22Rv1 (cell line): ENCODE data around the gene BPIFB3.

ENCODE experiments used
- H3K27ac ChIP-seq: fragments of 450-650 bp; 2 replicates; pipeline ENCODE4 v1.5.1; 2017
- ZFX ChIP-seq: fragments of 450-650 bp; IDR thresholded peaks from 2 replicates; pipeline ENCODE4 v1.6.1; 2017; ENCODE audit warnings: antibody characterized with exemption, borderline replicate concordance
- TF ChIP-seq, protein P1 (sequence below): fragments of 450-650 bp; IDR thresholded peaks from 2 replicates; pipeline ENCODE4 v1.5.1; 2017; ENCODE audit warnings: mild to moderate bottlenecking

Gene BPIFB3

DNA sequence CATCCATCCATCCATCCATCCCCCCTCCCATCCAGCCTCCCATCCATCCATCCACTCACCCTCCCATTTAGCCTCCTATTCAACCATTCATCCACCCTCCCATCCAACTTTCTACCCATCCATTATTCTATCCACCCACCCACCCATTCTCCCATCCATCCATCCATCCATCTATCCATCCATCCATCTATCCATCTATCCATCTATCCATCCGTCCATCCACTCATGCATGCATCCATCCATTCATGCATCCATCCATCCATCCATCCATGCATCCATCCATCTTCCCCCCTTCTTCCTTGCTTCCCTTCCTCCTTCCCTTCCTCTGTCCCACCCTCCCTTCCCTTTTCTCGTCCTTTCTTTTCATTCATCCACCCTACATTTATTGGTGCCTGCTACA, 21.0 kb downstream of the BPIFB3 start:
- H3K27ac ChIP-seq: no peak overlapping the region
- TF ChIP-seq, protein P1, sequence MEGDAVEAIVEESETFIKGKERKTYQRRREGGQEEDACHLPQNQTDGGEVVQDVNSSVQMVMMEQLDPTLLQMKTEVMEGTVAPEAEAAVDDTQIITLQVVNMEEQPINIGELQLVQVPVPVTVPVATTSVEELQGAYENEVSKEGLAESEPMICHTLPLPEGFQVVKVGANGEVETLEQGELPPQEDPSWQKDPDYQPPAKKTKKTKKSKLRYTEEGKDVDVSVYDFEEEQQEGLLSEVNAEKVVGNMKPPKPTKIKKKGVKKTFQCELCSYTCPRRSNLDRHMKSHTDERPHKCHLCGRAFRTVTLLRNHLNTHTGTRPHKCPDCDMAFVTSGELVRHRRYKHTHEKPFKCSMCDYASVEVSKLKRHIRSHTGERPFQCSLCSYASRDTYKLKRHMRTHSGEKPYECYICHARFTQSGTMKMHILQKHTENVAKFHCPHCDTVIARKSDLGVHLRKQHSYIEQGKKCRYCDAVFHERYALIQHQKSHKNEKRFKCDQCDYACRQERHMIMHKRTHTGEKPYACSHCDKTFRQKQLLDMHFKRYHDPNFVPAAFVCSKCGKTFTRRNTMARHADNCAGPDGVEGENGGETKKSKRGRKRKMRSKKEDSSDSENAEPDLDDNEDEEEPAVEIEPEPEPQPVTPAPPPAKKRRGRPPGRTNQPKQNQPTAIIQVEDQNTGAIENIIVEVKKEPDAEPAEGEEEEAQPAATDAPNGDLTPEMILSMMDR: no peak
- TF ChIP-seq ZFX: no peak

- H3K27ac ChIP-seq: no peak overlapping the region
- TF ChIP-seq ZFX: no peak
- TF ChIP-seq, protein P1: no peak
These were observed 21.6 kb downstream of the BPIFB3 start for GRCh38 chr20:33075281-33075680.

GRCh38 chr20:33076662-33077372, 23.1 kb downstream of the BPIFB3 start:
- H3K27ac ChIP-seq: no peak overlapping the region

DNA sequence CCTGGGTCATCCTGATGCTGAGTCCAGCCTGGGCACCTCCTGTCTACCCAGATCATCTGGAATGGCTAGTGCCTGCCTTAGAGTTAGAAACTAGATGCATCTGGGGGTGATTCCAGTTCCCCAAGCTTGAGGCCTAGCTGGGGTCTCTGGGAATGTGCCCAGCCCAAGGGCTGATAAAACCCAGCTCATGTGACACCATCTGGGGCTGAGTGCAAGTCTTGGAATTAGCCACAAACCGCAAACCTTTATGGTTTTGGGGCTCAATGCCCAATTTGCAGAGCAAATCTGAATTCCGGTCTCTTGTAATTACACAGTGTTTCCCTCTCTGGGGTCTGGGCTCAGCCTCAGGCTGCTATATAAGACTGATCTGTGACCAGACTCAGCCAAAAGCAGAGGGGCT, 25.6 kb downstream of the BPIFB3 start, which contains the start of gene BPIFB4:
Gene BPIFB4 (plus strand): TSS at position 385 of the 400 bp plus-strand sequence. CDS start 1,884 bp downstream, outside the sequence.
- TF ChIP-seq ZFX: no peak
- TF ChIP-seq, protein P1: no peak
- no peak within 1 kb of the TSS for H3K27ac ChIP-seq

More at GRCh38 chr20:33076662-33077372, 23.1 kb downstream of the BPIFB3 start:
- TF ChIP-seq ZFX: no peak
- TF ChIP-seq, protein P1: peak; percentile 73

GRCh38 chr20:33081411-33082154, 27.9 kb downstream of the BPIFB3 start:
- TF ChIP-seq, protein P1: no peak
- TF ChIP-seq ZFX: no peak

DNA sequence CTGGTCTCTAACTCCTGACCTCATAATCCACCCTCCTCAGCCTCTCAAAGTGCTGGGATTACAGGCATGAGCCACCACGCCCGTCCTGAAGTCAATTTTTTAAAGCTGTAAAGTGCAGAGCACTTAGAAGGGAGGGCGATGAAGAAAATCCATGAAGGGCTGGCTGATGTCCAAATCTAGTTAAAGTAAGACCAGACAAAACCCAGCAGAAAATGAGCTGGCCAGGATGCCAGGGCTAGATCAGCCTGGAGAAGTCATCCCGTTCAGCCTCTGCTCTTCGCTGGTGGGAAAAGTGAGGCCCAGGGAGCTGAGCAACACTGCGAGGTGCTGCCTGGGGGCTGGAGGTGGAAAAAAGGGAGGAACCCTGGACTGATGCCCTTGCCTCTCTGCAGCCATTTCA, 28.8 kb downstream of the BPIFB3 start:
- no peak for TF ChIP-seq ZFX
- TF ChIP-seq, protein P1: no peak
- H3K27ac ChIP-seq: no peak overlapping the region

More at GRCh38 chr20:33081411-33082154, 27.9 kb downstream of the BPIFB3 start:
- no peak overlapping the region for H3K27ac ChIP-seq
